ENCODE data around the gene MRPL34.
A peak's percentile ranks its signal among the peaks of the same experiment; 100 is the strongest.

Gene MRPL34

GRCh38 chr19:17339088-17339741, 33.5 kb downstream of the MRPL34 start:
- no peak for DNase-seq (ENCODE audit: low read depth)
- TF ChIP-seq CTCF (IDR thresholded peaks at IDR 0.05; ENCODE audit: low read depth, low read length, missing control alignments): no peak
- no peak overlapping the region for H3K4me3 ChIP-seq (ENCODE audit: low read depth, low read length)

DNA sequence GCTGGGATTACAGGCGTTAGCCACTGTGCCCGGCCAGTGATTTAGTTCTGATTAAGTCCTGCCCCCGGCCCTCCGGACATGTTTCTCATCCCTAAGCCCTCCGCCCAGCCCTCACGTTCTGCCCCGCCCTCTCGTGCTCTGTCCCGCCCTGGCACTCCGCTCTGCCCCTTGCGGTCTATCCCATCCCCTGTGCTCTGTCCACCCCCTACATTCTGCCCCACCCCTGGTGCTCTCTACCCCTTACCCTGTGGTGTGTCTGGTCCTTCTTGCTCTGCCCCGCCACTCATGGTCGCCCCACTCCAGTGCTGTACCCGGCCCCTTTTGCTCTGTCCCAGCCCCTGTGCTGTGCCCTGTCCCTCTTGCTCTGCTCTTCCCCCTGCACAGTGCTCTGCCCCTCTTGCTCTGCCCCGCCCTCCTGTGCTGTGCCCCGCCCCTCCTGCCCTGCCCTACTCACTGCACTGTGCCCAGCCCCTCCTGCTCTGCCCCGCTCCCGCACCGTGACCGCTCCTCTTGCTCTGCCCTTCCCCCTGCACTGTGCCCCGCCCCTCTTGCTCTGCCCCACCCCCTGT, 34.7 kb downstream of the MRPL34 start:
- H3K4me3 ChIP-seq (ENCODE audit: low read depth, low read length): no peak overlapping the region
- no peak for DNase-seq (ENCODE audit: low read depth)
- no peak for TF ChIP-seq CTCF (IDR thresholded peaks at IDR 0.05; ENCODE audit: low read depth, low read length, missing control alignments)

DNA sequence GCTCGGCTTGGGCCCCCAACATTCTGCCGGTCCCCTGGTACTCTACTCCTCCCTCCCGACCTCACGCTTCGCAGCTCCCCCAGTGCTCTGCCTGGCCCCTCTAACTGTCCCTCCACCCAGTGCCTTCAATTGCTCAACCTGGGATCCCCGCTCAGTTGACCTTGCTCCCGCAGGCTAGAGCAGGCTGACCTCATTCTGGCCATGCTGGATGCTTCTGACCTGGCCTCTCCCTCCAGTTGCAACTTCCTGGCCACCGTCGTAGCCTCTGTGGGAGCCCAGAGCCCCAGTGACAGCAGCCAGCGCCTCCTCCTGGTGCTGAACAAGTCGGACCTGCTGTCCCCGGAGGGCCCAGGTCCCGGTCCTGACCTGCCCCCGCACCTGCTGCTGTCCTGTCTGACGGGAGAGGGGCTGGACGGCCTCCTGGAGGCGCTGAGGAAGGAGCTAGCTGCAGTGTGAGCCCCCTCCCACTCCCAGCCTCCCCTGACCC, 35.2 kb downstream of the MRPL34 start:
- no peak for TF ChIP-seq CTCF (IDR thresholded peaks at IDR 0.05; ENCODE audit: low read depth, low read length, missing control alignments)
- no peak overlapping the region for H3K4me3 ChIP-seq (ENCODE audit: low read depth, low read length)

GRCh38 chr19:17341386-17341785, 35.7 kb downstream of the MRPL34 start:
- no peak for DNase-seq (ENCODE audit: low read depth)
- no peak for TF ChIP-seq CTCF (IDR thresholded peaks at IDR 0.05; ENCODE audit: low read depth, low read length, missing control alignments)
- H3K4me3 ChIP-seq (ENCODE audit: low read depth, low read length): no peak overlapping the region

More for the DNA sequence above, 35.2 kb downstream of the MRPL34 start:
- DNase-seq (ENCODE audit: low read depth): no peak

- H3K4me3 ChIP-seq (ENCODE audit: low read depth, low read length): no peak overlapping the region
- no peak for DNase-seq (ENCODE audit: low read depth)
- TF ChIP-seq CTCF (IDR thresholded peaks at IDR 0.05; ENCODE audit: low read depth, low read length, missing control alignments): no peak
These were observed 36.2 kb downstream of the MRPL34 start for GRCh38 chr19:17341845-17342244.

DNA sequence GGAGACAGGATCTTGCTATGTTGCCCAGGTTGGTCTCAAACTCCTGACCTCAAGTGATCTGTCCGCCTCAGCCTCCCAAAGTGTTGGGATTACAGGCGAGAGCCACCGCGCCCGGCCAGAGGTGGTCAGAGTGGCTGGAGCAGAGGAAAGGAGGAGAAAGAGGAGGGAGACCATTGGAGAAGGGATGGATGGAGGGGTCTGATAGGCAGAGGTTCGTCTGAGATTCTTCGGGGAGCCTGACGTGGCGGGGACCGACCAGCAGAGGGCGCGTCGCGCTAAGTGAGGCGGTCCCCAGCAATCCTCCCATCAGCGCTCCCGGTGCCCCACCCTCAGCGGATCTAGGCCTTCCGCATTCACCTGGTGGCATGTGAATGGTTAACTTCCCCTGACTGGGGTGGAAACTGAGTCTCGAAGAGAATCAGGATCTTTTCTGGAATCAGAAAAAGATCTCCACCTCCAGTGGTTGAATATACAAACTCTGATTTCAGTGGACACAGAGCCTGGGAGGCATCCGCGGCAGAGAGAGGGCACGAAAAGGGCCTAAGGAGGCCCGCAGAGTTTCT, 40.5 kb downstream of the MRPL34 start:
- no peak overlapping the region for H3K4me3 ChIP-seq (ENCODE audit: low read depth, low read length)
- peak; percentile 98 for TF ChIP-seq CTCF (IDR thresholded peaks at IDR 0.05; ENCODE audit: low read depth, low read length, missing control alignments)

More for the DNA sequence above, 40.5 kb downstream of the MRPL34 start:
- no peak for DNase-seq (ENCODE audit: low read depth)

All from GM12864 (cell line).